H9 (cell line): ENCODE results near the gene KRT78. TPM values are rescaled to one million over a fixed set of nuclear protein-coding genes. Genes with fewer than 3 reads are reported as not detected.

ENCODE experiments used
- DNase-seq: peaks from one replicate; pipeline ENCODE4 v3.0.0-alpha.2; 2017
- H2AFZ ChIP-seq: one replicate; pipeline ENCODE4 v1.6.1; 2013; ENCODE audit warnings: mild to moderate bottlenecking, low read length, control low read depth, moderate library complexity
- H2AK5ac ChIP-seq: 2 replicates; pipeline ENCODE4 v1.6.1; 2013; ENCODE audit warnings: low read length, control low read depth, mixed read lengths; ENCODE audit not compliant: insufficient read length
- H2BK120ac ChIP-seq: one replicate; pipeline ENCODE4 v1.6.1; 2013; ENCODE audit warnings: low read depth, mild to moderate bottlenecking, low read length, control low read depth, inconsistent platforms; ENCODE audit not compliant: poor library complexity, severe bottlenecking
- H2BK12ac ChIP-seq: 2 replicates; pipeline ENCODE4 v1.6.1; 2013; ENCODE audit warnings: low read length, control low read depth, mixed read lengths, low read depth; ENCODE audit not compliant: insufficient read length
- H2BK15ac ChIP-seq: 2 replicates; pipeline ENCODE4 v1.6.1; 2013; ENCODE audit warnings: low read depth, low read length, control low read depth
- H2BK20ac ChIP-seq: one replicate; pipeline ENCODE4 v1.6.1; 2013; ENCODE audit warnings: low read depth, mild to moderate bottlenecking, low read length, control low read depth, inconsistent platforms; ENCODE audit not compliant: poor library complexity, severe bottlenecking
- H2BK5ac ChIP-seq: 2 replicates; pipeline ENCODE4 v1.6.1; 2013; ENCODE audit warnings: low read length, control low read depth, mixed read lengths; ENCODE audit not compliant: insufficient read length
- H3K14ac ChIP-seq: 2 replicates; pipeline ENCODE4 v1.6.1; 2013; ENCODE audit warnings: low read length, control low read depth; ENCODE audit not compliant: insufficient read depth
- H3K18ac ChIP-seq: 2 replicates; pipeline ENCODE4 v1.6.1; 2013; ENCODE audit warnings: low read depth, mild to moderate bottlenecking, mixed read lengths, low read length, control low read depth; ENCODE audit not compliant: insufficient read length
- H3K23ac ChIP-seq: 2 replicates; pipeline ENCODE4 v1.6.1; 2013; ENCODE audit warnings: low read length, control low read depth, mixed read lengths, low read depth; ENCODE audit not compliant: insufficient read length
- H3K23me2 ChIP-seq: 2 replicates; pipeline ENCODE4 v1.6.1; 2013; ENCODE audit warnings: low read depth, mild to moderate bottlenecking, mixed read lengths, low read length, control low read depth; ENCODE audit not compliant: insufficient read length, poor library complexity, severe bottlenecking
- H3K27ac ChIP-seq: 2 replicates; pipeline ENCODE4 v1.5.1; 2013; ENCODE audit warnings: low read length, control low read depth, mixed read lengths, low read depth; ENCODE audit not compliant: insufficient read length
- H3K27me3 ChIP-seq: 2 replicates; pipeline ENCODE4 v1.6.1; 2013; ENCODE audit warnings: low read length, control low read depth, inconsistent platforms; ENCODE audit not compliant: insufficient read depth
- H3K4ac ChIP-seq: 2 replicates; pipeline ENCODE4 v1.6.1; 2013; ENCODE audit warnings: low read depth, mild to moderate bottlenecking, control low read depth, inconsistent platforms, low read length, moderate library complexity
- H3K4me1 ChIP-seq: 2 replicates; pipeline ENCODE4 v1.6.1; 2013; ENCODE audit warnings: low read length, control low read depth, inconsistent platforms; ENCODE audit not compliant: insufficient read depth
- H3K4me2 ChIP-seq: 2 replicates; pipeline ENCODE4 v1.6.1; 2013; ENCODE audit warnings: low read length, control low read depth, mixed read lengths; ENCODE audit not compliant: insufficient read length, insufficient read depth
- H3K56ac ChIP-seq: 2 replicates; pipeline ENCODE4 v1.6.1; 2013; ENCODE audit warnings: low read depth, mild to moderate bottlenecking, mixed read lengths, low read length, control low read depth; ENCODE audit not compliant: insufficient read length
- H3K79me1 ChIP-seq: 2 replicates; pipeline ENCODE4 v1.6.1; 2013; ENCODE audit warnings: low read depth, mild to moderate bottlenecking, moderate library complexity, low read length, control low read depth, inconsistent platforms; ENCODE audit not compliant: insufficient read depth, poor library complexity, severe bottlenecking
- H3K79me2 ChIP-seq: 2 replicates; pipeline ENCODE4 v1.6.1; 2013; ENCODE audit warnings: low read length, control low read depth, inconsistent platforms; ENCODE audit not compliant: insufficient read depth
- H3K9ac ChIP-seq: 2 replicates; pipeline ENCODE4 v1.6.1; 2013; ENCODE audit warnings: low read length, control low read depth, mixed read lengths; ENCODE audit not compliant: insufficient read length; ENCODE audit errors: extremely low read depth
- H3K9me3 ChIP-seq: one replicate; pipeline ENCODE4 v1.6.1; 2013; ENCODE audit warnings: low read depth, low read length, inconsistent platforms; ENCODE audit not compliant: control insufficient read depth
- H3T11ph ChIP-seq: one replicate; pipeline ENCODE4 v1.6.1; 2013; ENCODE audit warnings: mild to moderate bottlenecking, low read length, control low read depth, inconsistent platforms
- H4K20me1 ChIP-seq: one replicate; pipeline ENCODE4 v1.6.1; 2013; ENCODE audit not compliant: control insufficient read depth, insufficient read length, insufficient read depth
- H4K5ac ChIP-seq: 2 replicates; pipeline ENCODE4 v1.6.1; 2013; ENCODE audit warnings: low read depth, mild to moderate bottlenecking, mixed read lengths, low read length, control low read depth; ENCODE audit not compliant: insufficient read length
- H4K8ac ChIP-seq: replicated peaks from 2 replicates; pipeline ENCODE4 v1.6.1; 2013; ENCODE audit warnings: low read length, control low read depth, mixed read lengths, low read depth; ENCODE audit not compliant: insufficient read length
- H4K91ac ChIP-seq: 2 replicates; pipeline ENCODE4 v1.6.1; 2013; ENCODE audit warnings: low read depth, mild to moderate bottlenecking, moderate library complexity, mixed read lengths, low read length, control low read depth; ENCODE audit not compliant: insufficient read length
- H3K27ac Mint-ChIP-seq, 3 experiments: 2 replicates in 2 of 3; 3 replicates in 1 of 3; pipeline ENCODE4 v1.8.0; 2020 to 2021; ENCODE audit warnings: mixed read lengths in 3 of 3, mild to moderate bottlenecking in 1 of 3, moderate library complexity in 1 of 3
- H3K27me3 Mint-ChIP-seq: 2 replicates; pipeline ENCODE4 v1.8.0; 2021; ENCODE audit warnings: low read depth, mild to moderate bottlenecking, moderate library complexity, mixed read lengths
- H3K36me3 Mint-ChIP-seq, 3 experiments: 2 replicates in 2 of 3; 3 replicates in 1 of 3; pipeline ENCODE4 v1.8.0; 2020 to 2021; ENCODE audit warnings: low read depth in 3 of 3, mixed read lengths in 3 of 3; ENCODE audit not compliant: insufficient read depth in 1 of 3
- H3K4me1 Mint-ChIP-seq, 2 experiments: 2 replicates each; pipeline ENCODE4 v1.8.0; 2020; ENCODE audit warnings: mixed read lengths in 2 of 2
- H3K4me3 Mint-ChIP-seq, 2 experiments: 2 replicates in 1 of 2; 3 replicates in 1 of 2; pipeline ENCODE4 v1.8.0; 2020 to 2021; ENCODE audit warnings: mild to moderate bottlenecking in 2 of 2, mixed read lengths in 2 of 2, moderate library complexity in 1 of 2
- H3K9me3 Mint-ChIP-seq, 2 experiments: 2 replicates in 1 of 2; 3 replicates in 1 of 2; pipeline ENCODE4 v1.8.0; 2020; ENCODE audit warnings: mild to moderate bottlenecking in 2 of 2, mixed read lengths in 2 of 2, moderate library complexity in 1 of 2
- CTCF ChIP-seq: fragments of 200-600 bp; sonication (generic); conservative IDR thresholded peaks from 3 replicates; pipeline ENCODE4 v1.8.0; 2021; ENCODE audit warnings: antibody characterized with exemption, mild to moderate bottlenecking
- WGBS: extraction: QIAGEN DNeasy Blood & Tissue Kit; methylation state at CpG from one replicate; pipeline ENCODE4 v1.1.7; 2013; ENCODE audit warnings: missing lambda C conversion rate, low lambda C conversion rate, mixed read lengths; ENCODE audit not compliant: insufficient read length; ENCODE audit errors: extremely low coverage; 5-methylcytosine and 5-hydroxymethylcytosine counted together
- total RNA-seq: library from RNA; stranded (reverse); gene quantifications from 2 replicates; pipeline ENCODE4 v1.2.1, GENCODE V29; 2021

Gene KRT78
- total RNA-seq, 1 experiment from 2014 or later = not detected

- no peak for TF ChIP-seq CTCF
- H2BK12ac ChIP-seq = no peak overlapping the region
Observed at GRCh38 chr12:52814710-52815155, 34.1 kb downstream of the KRT78 start.

More at GRCh38 chr12:52814710-52815155, 34.1 kb downstream of the KRT78 start:
- Histone ChIP-seq H2BK120ac (no peak overlapping the region), H3K14ac (no peak overlapping the region), H3K4me1 (no peaks in the 10 kb centered on the region), H3K18ac (no peak overlapping the region), H3K4ac (no peak overlapping the region), H2AFZ (no peak overlapping the region), H2BK15ac (no peak overlapping the region), H3K4me2 (no peak overlapping the region), H3K9me3 (no peaks in the 10 kb centered on the region), H3T11ph (no peak overlapping the region), H3K23me2 (no peaks in the 10 kb centered on the region), H4K20me1 (no peaks in the 10 kb centered on the region), H2BK20ac (no peak overlapping the region), H3K56ac (no peak overlapping the region), H4K91ac (no peak overlapping the region), H4K5ac (no peak overlapping the region), H2BK5ac (no peak overlapping the region), H3K79me1 (no peaks in the 10 kb centered on the region), H3K79me2 (no peaks in the 10 kb centered on the region), H4K8ac (no peak overlapping the region), H3K27ac (no peak overlapping the region), H2AK5ac (no peak overlapping the region), H3K23ac (no peak overlapping the region), H3K27me3 (no peaks in the 10 kb centered on the region), H3K9ac (no peak overlapping the region)
- no peak overlapping the region for H3K4me3 Mint-ChIP-seq
- no peak overlapping the region for H3K27ac Mint-ChIP-seq
- H3K27me3 Mint-ChIP-seq = peaks cover 3% of the 10 kb centered on the region
- no CpG with 5 or more reads among the region's 4 CpGs for WGBS
- peaks cover 3 to 7% of the 10 kb centered on the region in 2 experiments; a peak in 3 of 4 replicates for H3K4me1 Mint-ChIP-seq
- H3K36me3 Mint-ChIP-seq = no peaks in the 10 kb centered on the region; a peak in 1 of 7 replicates
- DNase-seq = no peak
- H3K9me3 Mint-ChIP-seq = no peaks in the 10 kb centered on the region
